AG09309 (cell line): Measurements from ENCODE around the gene KCNK4.
A peak's percentile ranks its signal among the peaks of the same experiment; 100 is the strongest.

ENCODE experiments used
- DNase-seq: peaks from one replicate; pipeline ENCODE4 v3.0.0-alpha.2; 2010; ENCODE audit warnings: low read depth
- H3K4me3 ChIP-seq: 2 replicates; pipeline ENCODE4 v1.5.1; 2011; ENCODE audit warnings: mild to moderate bottlenecking, low read depth, low read length, moderate library complexity; ENCODE audit not compliant: control insufficient read depth
- CTCF ChIP-seq: IDR thresholded peaks from 2 replicates; pipeline ENCODE4 v1.5.1; 2011; ENCODE audit warnings: mild to moderate bottlenecking, low read depth, low read length, inconsistent platforms; ENCODE audit not compliant: insufficient read depth, control insufficient read depth; ENCODE audit errors: missing control alignments

Gene KCNK4

GRCh38 chr11:64317961-64318765 lies 27.1 kb downstream of the KCNK4 start, which contains the start of gene PRDX5:
Gene PRDX5, plus strand, starts transcription at chr11:64318121. Its CDS starts 95 bp downstream, at chr11:64318216.
- DNase-seq: peak; percentile 83
- no peak for TF ChIP-seq CTCF
- H3K4me3 ChIP-seq: peak within 1 kb of the TSS; percentile 62

DNA sequence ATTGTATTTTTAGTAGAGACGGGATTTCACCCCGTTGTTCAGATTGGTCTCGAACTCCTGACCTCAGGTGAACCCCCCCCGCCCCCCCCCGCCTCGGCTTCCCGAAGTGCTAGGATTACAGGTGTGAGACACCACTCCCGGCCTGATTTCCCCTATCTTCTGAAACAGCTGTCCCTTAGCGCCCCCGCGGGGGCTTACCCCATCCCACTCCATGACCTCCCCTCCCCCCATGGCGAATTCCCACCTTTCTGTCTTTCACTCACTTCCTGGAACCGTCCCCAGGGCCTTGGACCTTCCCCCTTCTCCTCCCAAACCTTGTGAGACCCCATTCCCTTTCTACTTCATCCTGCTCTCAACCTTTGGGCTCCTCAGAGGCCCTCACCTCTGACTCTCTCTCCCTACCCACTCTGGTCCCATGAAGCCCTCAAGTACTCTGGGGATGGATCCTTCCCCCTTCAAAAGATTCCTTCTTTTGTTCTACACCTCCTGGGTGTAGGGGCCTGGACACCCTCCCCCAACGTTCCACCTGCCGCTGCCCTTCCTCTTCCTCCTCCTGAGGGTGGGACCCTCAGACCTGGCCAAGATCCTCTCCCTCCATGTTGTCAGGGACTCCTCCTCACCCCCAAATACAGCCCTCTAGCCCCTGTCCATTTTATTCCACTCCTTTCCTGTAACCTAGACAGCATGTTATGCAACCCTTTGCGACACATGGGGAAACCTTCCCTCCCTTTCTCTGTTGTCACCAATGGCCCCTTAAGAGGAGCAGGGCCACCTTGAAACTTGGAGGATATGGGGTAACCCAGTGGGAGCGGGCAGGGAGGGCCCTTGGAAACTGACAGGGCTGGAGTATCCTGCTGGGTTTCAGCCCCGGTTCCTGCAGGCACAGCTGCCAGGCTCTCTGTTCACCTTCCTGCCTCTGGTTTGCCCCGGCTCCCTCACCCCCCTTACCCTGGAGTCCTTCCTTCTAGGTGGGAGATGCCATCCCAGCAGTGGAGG lies 28.0 kb downstream of the KCNK4 start:
- DNase-seq: no peak
- H3K4me3 ChIP-seq: peak overlapping the region; percentile 62
- no peak for TF ChIP-seq CTCF

- no peak for DNase-seq
- H3K4me3 ChIP-seq: no peak overlapping the region
- no peak for TF ChIP-seq CTCF
Measured at GRCh38 chr11:64320556-64320955, 29.5 kb downstream of the KCNK4 start.

GRCh38 chr11:64321026-64321425 lies 29.9 kb downstream of the KCNK4 start:
- no peak for DNase-seq
- TF ChIP-seq CTCF: no peak
- H3K4me3 ChIP-seq: no peak overlapping the region

DNA sequence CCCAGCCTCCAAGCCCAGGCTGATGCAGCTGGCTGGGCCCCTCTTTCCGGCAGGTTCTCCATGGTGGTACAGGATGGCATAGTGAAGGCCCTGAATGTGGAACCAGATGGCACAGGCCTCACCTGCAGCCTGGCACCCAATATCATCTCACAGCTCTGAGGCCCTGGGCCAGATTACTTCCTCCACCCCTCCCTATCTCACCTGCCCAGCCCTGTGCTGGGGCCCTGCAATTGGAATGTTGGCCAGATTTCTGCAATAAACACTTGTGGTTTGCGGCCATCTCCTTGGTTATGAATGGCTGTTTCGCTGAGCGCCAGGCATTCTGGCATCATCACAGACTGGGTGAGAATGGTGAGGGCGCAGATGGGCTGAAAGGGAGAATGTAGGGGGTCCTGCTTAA lies 30.4 kb downstream of the KCNK4 start:
- no peak overlapping the region for H3K4me3 ChIP-seq
- TF ChIP-seq CTCF: no peak
- no peak for DNase-seq

GRCh38 chr11:64322925-64323260 lies 31.8 kb downstream of the KCNK4 start:
- DNase-seq: no peak
- H3K4me3 ChIP-seq: no peak overlapping the region
- TF ChIP-seq CTCF: no peak
